ENCODE measurements around the gene CDON. TPM values are rescaled to one million over a fixed set of nuclear protein-coding genes. Genes with fewer than 3 reads are reported as not detected.

Gene CDON, protein sequence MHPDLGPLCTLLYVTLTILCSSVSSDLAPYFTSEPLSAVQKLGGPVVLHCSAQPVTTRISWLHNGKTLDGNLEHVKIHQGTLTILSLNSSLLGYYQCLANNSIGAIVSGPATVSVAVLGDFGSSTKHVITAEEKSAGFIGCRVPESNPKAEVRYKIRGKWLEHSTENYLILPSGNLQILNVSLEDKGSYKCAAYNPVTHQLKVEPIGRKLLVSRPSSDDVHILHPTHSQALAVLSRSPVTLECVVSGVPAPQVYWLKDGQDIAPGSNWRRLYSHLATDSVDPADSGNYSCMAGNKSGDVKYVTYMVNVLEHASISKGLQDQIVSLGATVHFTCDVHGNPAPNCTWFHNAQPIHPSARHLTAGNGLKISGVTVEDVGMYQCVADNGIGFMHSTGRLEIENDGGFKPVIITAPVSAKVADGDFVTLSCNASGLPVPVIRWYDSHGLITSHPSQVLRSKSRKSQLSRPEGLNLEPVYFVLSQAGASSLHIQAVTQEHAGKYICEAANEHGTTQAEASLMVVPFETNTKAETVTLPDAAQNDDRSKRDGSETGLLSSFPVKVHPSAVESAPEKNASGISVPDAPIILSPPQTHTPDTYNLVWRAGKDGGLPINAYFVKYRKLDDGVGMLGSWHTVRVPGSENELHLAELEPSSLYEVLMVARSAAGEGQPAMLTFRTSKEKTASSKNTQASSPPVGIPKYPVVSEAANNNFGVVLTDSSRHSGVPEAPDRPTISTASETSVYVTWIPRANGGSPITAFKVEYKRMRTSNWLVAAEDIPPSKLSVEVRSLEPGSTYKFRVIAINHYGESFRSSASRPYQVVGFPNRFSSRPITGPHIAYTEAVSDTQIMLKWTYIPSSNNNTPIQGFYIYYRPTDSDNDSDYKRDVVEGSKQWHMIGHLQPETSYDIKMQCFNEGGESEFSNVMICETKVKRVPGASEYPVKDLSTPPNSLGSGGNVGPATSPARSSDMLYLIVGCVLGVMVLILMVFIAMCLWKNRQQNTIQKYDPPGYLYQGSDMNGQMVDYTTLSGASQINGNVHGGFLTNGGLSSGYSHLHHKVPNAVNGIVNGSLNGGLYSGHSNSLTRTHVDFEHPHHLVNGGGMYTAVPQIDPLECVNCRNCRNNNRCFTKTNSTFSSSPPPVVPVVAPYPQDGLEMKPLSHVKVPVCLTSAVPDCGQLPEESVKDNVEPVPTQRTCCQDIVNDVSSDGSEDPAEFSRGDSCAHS (N-terminal part only)
- 13.9 TPM for polyA plus RNA-seq (2013, experiment 1 of 2)
- polyA plus RNA-seq (2013, experiment 2 of 2): 14.9 TPM

DNA sequence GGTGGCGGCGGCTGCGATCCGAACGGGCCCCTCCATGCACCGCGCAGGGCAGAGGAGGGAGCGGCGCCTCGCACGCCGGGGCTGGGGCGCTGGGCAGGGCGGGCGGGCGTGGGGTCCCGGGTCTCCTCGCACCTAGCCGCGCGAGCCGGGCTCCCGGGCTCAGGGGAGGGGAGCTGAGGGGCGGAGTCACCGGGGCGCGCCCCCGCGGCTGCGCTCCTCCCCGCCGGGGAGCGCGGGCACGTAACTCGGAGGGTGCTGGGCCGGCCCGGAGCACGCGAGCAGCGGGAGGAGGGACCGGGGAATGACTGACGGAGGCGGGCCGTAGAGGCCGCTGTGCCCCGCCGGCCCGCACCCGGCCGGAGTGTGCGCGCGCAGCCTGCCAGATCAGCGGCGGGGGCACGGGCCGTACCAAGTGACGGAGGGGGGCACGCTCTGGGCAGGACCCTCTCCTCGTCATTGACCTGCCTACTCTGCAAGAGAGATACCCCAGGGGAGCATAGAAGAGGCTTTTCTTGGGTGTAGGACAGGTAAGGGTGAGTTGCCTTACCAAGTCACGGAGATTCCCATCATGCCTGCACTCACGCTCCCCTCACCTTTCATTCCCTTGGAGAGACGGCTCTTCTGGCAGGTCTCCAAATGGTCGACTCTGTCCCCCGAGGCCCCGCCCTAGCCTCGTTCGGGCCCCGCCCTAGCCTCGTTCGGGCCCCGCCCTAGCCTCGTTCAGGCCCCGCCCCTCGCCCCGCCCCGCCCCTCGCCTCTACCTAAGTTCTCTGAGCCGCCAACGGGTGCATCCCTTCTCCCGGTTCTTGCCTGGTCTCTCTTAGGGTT is at the start of gene CDON:
Gene CDON (minus strand): TSS at position 188 of the 828 bp plus-strand sequence. CDS start 39,390 bp downstream, outside the sequence.
- Histone ChIP-seq H3K4me3 (ENCODE audit: extremely low read depth, insufficient read depth, low read length, poor library complexity, severe bottlenecking) (peak within 1 kb of the TSS; percentile 66), H3K4me1 (ENCODE audit: control insufficient read depth, insufficient read depth, low read length, poor library complexity, severe bottlenecking) (no peaks in the 10 kb centered on the region), H3K36me3 (ENCODE audit: control insufficient read depth, insufficient read depth, low read length) (no peaks in the 10 kb centered on the region), H3K9me3 (ENCODE audit: control insufficient read depth, low read length) (no peaks in the 10 kb centered on the region), H3K27ac (ENCODE audit: low read depth, low read length, severe bottlenecking) (peak within 1 kb of the TSS; percentile 99)
- WGBS, 2 experiments (ENCODE audit: insufficient coverage in 2 of 2): 0% methylated on average over 47 to 69 of the region's 82 CpGs

DNA sequence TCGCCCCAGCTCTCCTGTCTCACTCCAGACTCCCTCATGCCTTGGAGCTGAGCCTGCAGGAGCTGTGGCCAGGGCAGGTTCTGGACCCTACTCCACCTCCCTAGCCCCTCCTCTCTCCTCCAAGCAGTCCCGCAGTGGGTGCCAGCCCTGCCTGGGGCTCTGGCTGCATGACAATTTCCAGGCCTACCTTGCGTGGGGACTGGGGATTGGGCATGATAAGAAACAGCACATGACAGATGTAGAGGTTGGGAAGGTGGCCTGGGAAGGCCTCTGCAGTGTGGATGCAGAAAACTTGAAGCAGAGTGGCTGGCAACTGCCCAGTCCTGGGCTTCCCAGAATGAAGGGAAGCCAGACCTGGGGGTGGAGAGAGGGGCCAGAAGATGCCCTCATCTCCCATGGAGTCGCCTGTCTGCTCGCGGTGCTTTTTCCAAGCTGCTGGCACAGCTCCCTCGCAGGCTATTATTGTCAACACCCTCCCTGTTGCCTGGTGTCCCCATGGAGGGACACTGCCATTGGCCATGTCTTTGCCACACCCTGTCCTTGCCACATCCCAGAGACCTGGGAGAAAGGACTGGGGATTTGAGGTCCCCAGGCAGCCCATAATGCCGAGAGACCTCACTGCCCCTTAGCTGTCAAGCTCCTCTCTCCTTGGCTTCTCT is 48.9 kb upstream of the CDON start:
- Histone ChIP-seq H3K9me3 (ENCODE audit: control insufficient read depth, low read length) (no peaks in the 10 kb centered on the region), H3K36me3 (ENCODE audit: control insufficient read depth, insufficient read depth, low read length) (no peaks in the 10 kb centered on the region), H3K4me1 (ENCODE audit: control insufficient read depth, insufficient read depth, low read length, poor library complexity, severe bottlenecking) (peaks cover 31% of the 10 kb centered on the region), H3K4me3 (ENCODE audit: extremely low read depth, insufficient read depth, low read length, poor library complexity, severe bottlenecking) (no peak overlapping the region), H3K27ac (ENCODE audit: low read depth, low read length, severe bottlenecking) (no peak overlapping the region)
- WGBS, 2 experiments (ENCODE audit: insufficient coverage in 2 of 2): 91 to 92% methylated on average over 5 to 6 of the region's 8 CpGs

DNA sequence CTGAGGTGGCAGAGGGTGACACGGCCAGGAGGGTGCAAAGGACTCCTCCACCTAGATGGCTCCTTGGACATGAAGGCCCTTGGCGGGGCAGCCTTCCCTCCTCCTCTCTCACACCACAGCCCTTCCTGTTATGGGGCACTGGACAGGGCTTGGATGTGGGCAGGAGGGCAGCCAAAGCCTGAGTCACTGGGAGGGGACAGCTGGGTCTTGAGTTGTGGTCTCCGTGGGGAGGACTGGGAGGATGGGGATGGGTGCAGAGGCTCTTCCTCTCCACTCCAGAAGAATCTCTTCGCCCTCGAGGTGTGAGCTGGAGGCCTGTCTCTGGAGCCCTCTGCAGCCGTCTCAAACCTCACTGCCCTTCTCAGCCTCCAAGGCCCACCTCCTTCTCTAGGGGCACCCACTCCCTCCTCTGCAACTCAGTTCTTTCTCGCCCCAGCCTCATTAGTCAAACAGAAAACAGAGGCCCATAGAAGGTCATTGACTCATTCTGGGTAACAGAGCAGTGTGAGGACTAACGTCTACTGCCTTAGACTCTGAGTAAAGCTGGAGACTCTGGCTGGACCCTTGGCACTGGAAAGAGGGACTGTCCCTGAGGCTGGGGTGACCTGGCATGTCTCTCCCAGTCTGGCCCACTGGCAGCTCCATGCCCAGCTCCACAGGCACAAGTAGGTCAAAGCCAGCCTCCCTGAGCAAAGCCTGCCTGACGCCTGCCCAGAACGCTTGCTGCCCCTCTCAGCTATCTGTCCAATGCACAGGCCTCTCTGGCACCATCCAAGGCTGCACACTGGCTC is 47.5 kb upstream of the CDON start:
- no peaks in the 10 kb centered on the region for H3K9me3 ChIP-seq (ENCODE audit: control insufficient read depth, low read length)
- 88 to 94% methylated on average over 5 to 6 of the region's 10 CpGs for WGBS, 2 experiments (ENCODE audit: insufficient coverage in 2 of 2)
- H3K27ac ChIP-seq (ENCODE audit: low read depth, low read length, severe bottlenecking): no peak overlapping the region
- H3K4me3 ChIP-seq (ENCODE audit: extremely low read depth, insufficient read depth, low read length, poor library complexity, severe bottlenecking): no peak overlapping the region
- no peaks in the 10 kb centered on the region for H3K36me3 ChIP-seq (ENCODE audit: control insufficient read depth, insufficient read depth, low read length)
- H3K4me1 ChIP-seq (ENCODE audit: control insufficient read depth, insufficient read depth, low read length, poor library complexity, severe bottlenecking): peaks cover 19% of the 10 kb centered on the region

DNA sequence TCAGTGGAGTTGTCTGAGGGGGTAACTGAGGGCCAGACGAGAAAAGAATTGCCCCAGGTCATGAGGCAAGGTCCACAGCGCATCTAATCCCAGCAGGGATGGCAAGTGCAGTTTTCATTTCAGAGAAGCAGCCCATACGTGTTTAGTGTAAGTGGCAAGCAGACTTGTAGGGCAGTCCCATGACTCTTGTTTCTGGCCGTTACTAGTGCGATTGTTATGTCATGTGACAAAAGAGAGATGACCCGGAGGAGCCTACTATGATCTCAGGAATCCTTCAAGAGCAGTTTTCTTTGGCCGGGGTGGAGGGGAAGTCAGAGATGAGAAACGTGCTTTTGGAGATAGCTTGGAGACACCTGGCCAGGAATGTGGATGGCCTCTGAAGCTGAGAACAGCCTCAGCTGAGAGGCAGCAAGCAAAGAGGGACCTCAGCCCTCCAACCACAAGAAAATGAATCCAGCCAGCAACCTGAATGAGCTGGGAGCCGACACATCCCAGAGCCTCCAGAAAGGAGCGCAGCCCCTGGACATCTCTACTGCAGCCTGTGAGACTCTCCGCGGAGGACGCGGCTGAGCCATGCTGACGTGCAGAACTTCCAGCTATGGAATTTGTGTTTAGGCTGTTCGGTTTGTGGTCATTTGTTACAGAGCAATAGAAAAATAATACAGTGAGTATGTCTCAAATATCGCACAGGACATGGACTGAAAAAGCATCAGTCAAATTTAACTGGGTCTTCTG is 44.1 kb upstream of the CDON start:
- Histone ChIP-seq H3K36me3 (ENCODE audit: control insufficient read depth, insufficient read depth, low read length) (no peaks in the 10 kb centered on the region), H3K9me3 (ENCODE audit: control insufficient read depth, low read length) (no peaks in the 10 kb centered on the region), H3K27ac (ENCODE audit: low read depth, low read length, severe bottlenecking) (no peak overlapping the region), H3K4me1 (ENCODE audit: control insufficient read depth, insufficient read depth, low read length, poor library complexity, severe bottlenecking) (peaks cover 13% of the 10 kb centered on the region), H3K4me3 (ENCODE audit: extremely low read depth, insufficient read depth, low read length, poor library complexity, severe bottlenecking) (no peak overlapping the region)
- WGBS, 2 experiments (ENCODE audit: insufficient coverage in 2 of 2): 78 to 85% methylated on average over 12 to 16 of the region's 17 CpGs

DNA sequence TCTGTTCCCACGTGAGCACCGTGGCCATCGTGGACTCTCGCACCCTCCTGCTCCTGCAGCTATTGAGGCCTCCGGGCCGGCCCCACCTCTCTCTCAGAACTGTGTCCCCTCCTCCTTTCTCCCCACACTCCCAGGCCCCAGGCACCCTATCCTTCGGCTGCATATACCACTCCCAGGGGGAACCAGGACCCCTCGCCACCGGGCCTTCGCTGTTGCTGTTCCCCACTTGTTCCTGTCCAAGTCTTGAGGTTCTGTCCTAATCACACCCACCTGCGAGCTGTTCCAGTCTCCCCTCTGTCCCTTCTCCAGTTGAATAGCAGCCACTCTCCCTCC is 43.0 kb upstream of the CDON start:
- Histone ChIP-seq H3K4me1 (ENCODE audit: control insufficient read depth, insufficient read depth, low read length, poor library complexity, severe bottlenecking) (peaks cover 19% of the 10 kb centered on the region), H3K4me3 (ENCODE audit: extremely low read depth, insufficient read depth, low read length, poor library complexity, severe bottlenecking) (no peak overlapping the region), H3K9me3 (ENCODE audit: control insufficient read depth, low read length) (no peaks in the 10 kb centered on the region), H3K36me3 (ENCODE audit: control insufficient read depth, insufficient read depth, low read length) (no peaks in the 10 kb centered on the region), H3K27ac (ENCODE audit: low read depth, low read length, severe bottlenecking) (no peak overlapping the region)
- 76 to 85% methylated on average over 11 of the region's 11 CpGs for WGBS, 2 experiments (ENCODE audit: insufficient coverage in 2 of 2)

DNA sequence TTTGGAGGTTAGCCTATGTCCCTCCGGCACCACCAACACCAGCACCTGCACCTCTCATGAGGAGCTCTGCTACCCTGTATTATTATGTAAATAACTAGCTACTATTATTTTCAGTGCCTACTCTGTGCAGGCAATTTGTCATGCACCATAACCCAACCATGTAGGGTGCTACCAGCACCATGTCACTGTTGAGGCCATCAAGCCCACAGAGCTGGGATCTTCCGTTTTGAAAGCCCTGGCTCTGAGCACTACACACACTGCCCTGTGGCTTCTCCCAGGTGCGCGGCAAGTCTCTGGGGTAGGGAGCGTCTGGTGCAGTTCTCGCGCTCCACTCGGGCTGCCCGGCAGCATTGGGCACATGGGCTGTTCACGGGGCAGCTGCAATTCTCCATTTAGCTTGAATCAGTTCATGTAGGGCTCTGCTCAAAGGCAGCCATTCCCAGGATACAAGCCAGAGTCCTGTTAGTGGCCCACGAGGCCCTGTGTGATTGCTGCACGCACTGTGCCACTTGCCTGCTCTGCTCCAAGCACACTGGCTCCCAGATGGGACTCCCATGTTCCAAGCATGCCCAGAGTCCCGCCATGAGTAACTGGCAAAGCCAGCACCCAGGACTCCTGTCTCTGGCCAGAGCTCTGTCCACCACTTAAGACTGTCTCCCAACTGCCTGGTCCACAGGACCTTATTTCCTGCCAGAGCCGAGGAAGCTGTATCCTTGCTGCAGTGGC is 42.5 kb upstream of the CDON start:
- H3K27ac ChIP-seq (ENCODE audit: low read depth, low read length, severe bottlenecking): no peak overlapping the region
- H3K36me3 ChIP-seq (ENCODE audit: control insufficient read depth, insufficient read depth, low read length): no peaks in the 10 kb centered on the region
- 83 to 88% methylated on average over 13 of the region's 14 CpGs for WGBS, 2 experiments (ENCODE audit: insufficient coverage in 2 of 2)
- no peaks in the 10 kb centered on the region for H3K9me3 ChIP-seq (ENCODE audit: control insufficient read depth, low read length)
- H3K4me1 ChIP-seq (ENCODE audit: control insufficient read depth, insufficient read depth, low read length, poor library complexity, severe bottlenecking): peaks cover 19% of the 10 kb centered on the region
- H3K4me3 ChIP-seq (ENCODE audit: extremely low read depth, insufficient read depth, low read length, poor library complexity, severe bottlenecking): no peak overlapping the region

DNA sequence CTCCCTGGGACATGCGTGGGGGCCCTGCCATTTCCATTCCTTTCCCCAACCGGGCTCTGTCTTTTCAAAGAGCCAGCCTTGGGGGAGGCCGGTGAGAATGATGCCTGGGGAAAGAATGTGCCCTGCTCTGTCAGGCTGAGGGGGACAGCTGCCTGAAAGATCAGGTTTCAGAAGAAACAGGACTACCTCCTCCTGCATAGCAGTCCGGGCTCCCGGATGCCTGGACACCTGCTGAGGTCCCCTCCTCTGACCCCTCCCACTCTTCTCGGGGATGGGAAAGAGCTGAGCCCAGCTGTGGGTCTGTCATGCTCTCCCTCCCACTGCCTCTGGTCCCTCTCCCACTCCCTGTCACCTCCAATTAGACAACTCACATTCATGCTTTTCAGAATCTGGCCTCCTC is 41.8 kb upstream of the CDON start:
- Histone ChIP-seq H3K36me3 (ENCODE audit: control insufficient read depth, insufficient read depth, low read length) (no peaks in the 10 kb centered on the region), H3K9me3 (ENCODE audit: control insufficient read depth, low read length) (no peaks in the 10 kb centered on the region), H3K4me1 (ENCODE audit: control insufficient read depth, insufficient read depth, low read length, poor library complexity, severe bottlenecking) (peaks cover 19% of the 10 kb centered on the region), H3K27ac (ENCODE audit: low read depth, low read length, severe bottlenecking) (no peak overlapping the region), H3K4me3 (ENCODE audit: extremely low read depth, insufficient read depth, low read length, poor library complexity, severe bottlenecking) (no peak overlapping the region)
- 3 to 11% methylated on average over 3 of the region's 6 CpGs for WGBS, 2 experiments (ENCODE audit: insufficient coverage in 2 of 2)

DNA sequence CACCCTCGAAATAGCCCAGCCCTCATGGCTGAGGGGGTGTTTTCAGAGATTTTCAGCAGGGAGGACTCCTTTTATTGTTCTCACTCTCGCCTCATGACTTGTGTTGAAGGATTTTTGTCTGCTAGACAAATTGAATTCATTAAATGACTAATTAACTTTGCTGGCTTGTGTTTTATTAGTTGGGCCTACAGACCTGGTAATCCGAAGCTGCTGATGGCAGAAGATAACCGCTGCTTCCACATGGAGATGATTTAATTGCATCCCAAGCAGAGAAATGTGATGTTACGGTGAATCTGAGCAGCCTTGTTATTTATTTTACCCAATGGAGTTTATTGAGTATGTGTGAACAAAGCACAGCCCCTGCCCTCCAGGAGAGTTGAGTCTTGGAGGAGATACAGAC is 40.5 kb upstream of the CDON start:
- H3K4me1 ChIP-seq (ENCODE audit: control insufficient read depth, insufficient read depth, low read length, poor library complexity, severe bottlenecking): peaks cover 19% of the 10 kb centered on the region
- no peak overlapping the region for H3K27ac ChIP-seq (ENCODE audit: low read depth, low read length, severe bottlenecking)
- no peaks in the 10 kb centered on the region for H3K9me3 ChIP-seq (ENCODE audit: control insufficient read depth, low read length)
- 71 to 84% methylated on average over 2 to 5 of the region's 5 CpGs for WGBS, 2 experiments (ENCODE audit: insufficient coverage in 2 of 2)
- H3K4me3 ChIP-seq (ENCODE audit: extremely low read depth, insufficient read depth, low read length, poor library complexity, severe bottlenecking): no peak overlapping the region
- H3K36me3 ChIP-seq (ENCODE audit: control insufficient read depth, insufficient read depth, low read length): no peaks in the 10 kb centered on the region

All from mesodermal cell (in vitro differentiated cells).